K562 (cell line): ENCODE results near the gene LYSMD1. TPM values are rescaled to one million over a fixed set of nuclear protein-coding genes. Genes with fewer than 3 reads are reported as not detected.

ENCODE experiments used
- CCNT2 ChIP-seq: IDR thresholded peaks from 2 replicates; pipeline ENCODE4 v1.6.1; 2011; ENCODE audit warnings: borderline replicate concordance, low read depth, mild to moderate bottlenecking, moderate library complexity, mixed read lengths, low read length; ENCODE audit not compliant: insufficient read length; ENCODE audit errors: extremely low read depth
- CHAMP1 ChIP-seq: fragments of 450-650 bp; IDR thresholded peaks from 2 replicates; pipeline ENCODE4 v1.6.1; 2016; ENCODE audit warnings: mild to moderate bottlenecking
- CHD4 ChIP-seq: fragments of 200-600 bp; sonication (generic); IDR thresholded peaks from 3 replicates; pipeline ENCODE4 v1.6.1; 2012; ENCODE audit warnings: low read depth, mild to moderate bottlenecking, mixed read lengths, low read length, inconsistent platforms; ENCODE audit not compliant: insufficient read depth, insufficient replicate concordance, poor library complexity, severe bottlenecking
- ETS2 ChIP-seq: IDR thresholded peaks from 2 replicates; pipeline ENCODE4 v1.6.1; 2016; ENCODE audit warnings: borderline replicate concordance, missing genetic modification characterization, mild to moderate bottlenecking, moderate library complexity, missing compliant biosample characterization; ENCODE audit not compliant: poor library complexity, severe bottlenecking
- EWSR1 ChIP-seq: fragments of 450-650 bp; IDR thresholded peaks from 2 replicates; pipeline ENCODE4 v1.6.1; 2018; ENCODE audit warnings: borderline replicate concordance, mild to moderate bottlenecking, low read depth, moderate library complexity; ENCODE audit not compliant: partially characterized antibody
- GTF2A2 ChIP-seq: IDR thresholded peaks from 2 replicates; pipeline ENCODE4 v1.6.1; 2016; ENCODE audit warnings: mild to moderate bottlenecking, missing genetic modification characterization, missing compliant biosample characterization
- HDAC2 ChIP-seq: fragments of 450-650 bp; IDR thresholded peaks from 2 replicates; pipeline ENCODE4 v1.6.1; 2016; ENCODE audit warnings: mild to moderate bottlenecking
- HIVEP1 ChIP-seq: fragments of 250-450 bp; sonication (Bioruptor Pico); IDR thresholded peaks from 2 replicates; pipeline ENCODE4 v1.4.0; 2020; ENCODE audit warnings: mild to moderate bottlenecking
- L3MBTL2 ChIP-seq: fragments of 450-650 bp; IDR thresholded peaks from 2 replicates; pipeline ENCODE4 v1.6.1; 2016; ENCODE audit warnings: mild to moderate bottlenecking, moderate library complexity
- MTA2 ChIP-seq: fragments of 450-650 bp; IDR thresholded peaks from 2 replicates; pipeline ENCODE4 v1.6.1; 2016; ENCODE audit warnings: low read depth
- SOX6 ChIP-seq: fragments of 450-650 bp; IDR thresholded peaks from 2 replicates; pipeline ENCODE4 v1.6.1; 2014; ENCODE audit warnings: mild to moderate bottlenecking
- SUPT5H ChIP-seq: fragments of 450-650 bp; IDR thresholded peaks from 2 replicates; pipeline ENCODE4 v1.6.1; 2016
- ZBTB2 ChIP-seq: fragments of 450-650 bp; IDR thresholded peaks from 2 replicates; pipeline ENCODE4 v1.6.1; 2016; ENCODE audit warnings: antibody characterized with exemption
- polyA plus RNA-seq, 8 experiments: library from polyadenylated mRNA; depleted of rRNA in 4 of 8; stranded (reverse) in 5 of 8; unstranded in 3 of 8; fragments of >200 nt; fragmentation: Nextera tagmentation in 2 of 8; fragmentation: Illumina TruSeq in 1 of 8; extraction: Ambion mirVana in 2 of 8; extraction: Trizol in 1 of 8; gene quantifications; 2 replicates each; pipeline versions ENCODE4 v1.2.1 to v1.2.3, GENCODE V29; 2011 to 2014; ENCODE audit warnings: inconsistent platforms in 1 of 8, missing spikeins in 1 of 8
- total RNA-seq, 7 experiments: library from RNA; depleted of rRNA in 6 of 7; stranded (reverse); fragments of >200 nt in 6 of 7; fragmentation: Illumina TruSeq in 2 of 7; extraction: Trizol in 2 of 7; gene quantifications; 2 replicates each; pipeline versions ENCODE4 v1.2.1 to v1.2.3, GENCODE V29; 2011 to 2021; ENCODE audit warnings: low replicate concordance in 1 of 7
- TF ChIP-seq, protein P1 (sequence below): fragments of 450-650 bp; formaldehyde crosslinking; IDR thresholded peaks from 2 replicates; pipeline ENCODE4 v1.4.0; 2022; ENCODE audit warnings: missing genetic modification characterization
- TF ChIP-seq, protein P2 (sequence below): fragments of 150-350 bp; IDR thresholded peaks from 2 replicates; pipeline ENCODE4 v1.6.1; 2014; ENCODE audit warnings: low read depth, mild to moderate bottlenecking, low read length, borderline replicate concordance

LYSMD1 gene
- total and polyA plus RNA-seq, 9 of the 15 experiments (the other 6 are each of a cell fraction or from before 2014, with no cell fraction given), result 2.2 to 9.4 (median 6.0) TPM

DNA sequence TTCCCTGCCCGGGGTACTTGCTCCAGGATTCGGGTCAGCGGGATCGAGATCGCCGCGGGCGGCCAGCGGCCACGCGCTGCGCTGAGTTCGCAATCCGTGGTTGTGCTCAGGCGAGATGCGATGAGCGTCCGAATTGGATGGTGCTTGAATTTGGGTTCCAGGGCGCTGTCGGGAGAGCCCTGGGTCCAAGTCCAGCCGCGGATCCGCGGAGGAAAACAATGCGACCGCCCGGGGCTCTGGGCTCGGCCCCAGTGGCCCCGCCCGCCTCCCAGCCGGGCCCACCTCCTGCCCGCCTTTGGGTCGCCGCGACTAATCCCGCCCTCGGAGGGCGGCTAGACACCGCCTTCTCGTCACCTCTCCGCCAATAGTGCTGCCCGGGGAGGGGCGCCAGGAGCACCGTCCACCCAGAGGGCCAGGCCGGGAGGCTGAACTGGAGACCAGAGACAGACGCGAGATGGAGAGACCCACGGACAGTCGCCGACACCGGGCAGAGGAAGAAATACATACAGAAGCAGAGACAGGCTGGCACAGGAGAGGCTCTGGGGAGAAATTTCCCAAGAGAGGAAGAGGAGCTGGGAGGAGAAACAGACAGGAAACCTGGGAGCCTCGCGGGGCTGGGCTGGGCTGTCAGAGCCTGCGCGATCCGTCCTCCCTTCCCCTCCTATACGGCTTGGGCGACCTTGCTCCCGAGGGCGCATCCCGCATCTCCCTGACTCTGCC is 19.1 kb downstream of the LYSMD1 start, which contains the start of gene SEMA6C (continued):
- no peak for TF ChIP-seq CHAMP1
- TF ChIP-seq ZBTB2, result no peak
- no peak for TF ChIP-seq ETS2
- TF ChIP-seq GTF2A2 (tag), result no peak
- TF ChIP-seq EWSR1, result no peak
- peak; percentile 66; the same call in 1 of the 2 replicates for TF ChIP-seq L3MBTL2
- 0 out of 2 replicates have a peak, but pooled peaks have one; percentile 34 for TF ChIP-seq SOX6
- TF ChIP-seq HIVEP1 (CRISPR knock-in tag), result no peak
- TF ChIP-seq CHD4, result no peak
- TF ChIP-seq SUPT5H, result peak; percentile 60
- TF ChIP-seq CCNT2, result peak; percentile 33
- TF ChIP-seq MTA2, result no peak
- TF ChIP-seq, protein P1, sequence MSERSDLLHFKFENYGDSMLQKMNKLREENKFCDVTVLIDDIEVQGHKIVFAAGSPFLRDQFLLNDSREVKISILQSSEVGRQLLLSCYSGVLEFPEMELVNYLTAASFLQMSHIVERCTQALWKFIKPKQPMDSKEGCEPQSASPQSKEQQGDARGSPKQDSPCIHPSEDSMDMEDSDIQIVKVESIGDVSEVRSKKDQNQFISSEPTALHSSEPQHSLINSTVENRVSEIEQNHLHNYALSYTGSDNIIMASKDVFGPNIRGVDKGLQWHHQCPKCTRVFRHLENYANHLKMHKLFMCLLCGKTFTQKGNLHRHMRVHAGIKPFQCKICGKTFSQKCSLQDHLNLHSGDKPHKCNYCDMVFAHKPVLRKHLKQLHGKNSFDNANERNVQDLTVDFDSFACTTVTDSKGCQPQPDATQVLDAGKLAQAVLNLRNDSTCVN, result no peak
- TF ChIP-seq, protein P2, sequence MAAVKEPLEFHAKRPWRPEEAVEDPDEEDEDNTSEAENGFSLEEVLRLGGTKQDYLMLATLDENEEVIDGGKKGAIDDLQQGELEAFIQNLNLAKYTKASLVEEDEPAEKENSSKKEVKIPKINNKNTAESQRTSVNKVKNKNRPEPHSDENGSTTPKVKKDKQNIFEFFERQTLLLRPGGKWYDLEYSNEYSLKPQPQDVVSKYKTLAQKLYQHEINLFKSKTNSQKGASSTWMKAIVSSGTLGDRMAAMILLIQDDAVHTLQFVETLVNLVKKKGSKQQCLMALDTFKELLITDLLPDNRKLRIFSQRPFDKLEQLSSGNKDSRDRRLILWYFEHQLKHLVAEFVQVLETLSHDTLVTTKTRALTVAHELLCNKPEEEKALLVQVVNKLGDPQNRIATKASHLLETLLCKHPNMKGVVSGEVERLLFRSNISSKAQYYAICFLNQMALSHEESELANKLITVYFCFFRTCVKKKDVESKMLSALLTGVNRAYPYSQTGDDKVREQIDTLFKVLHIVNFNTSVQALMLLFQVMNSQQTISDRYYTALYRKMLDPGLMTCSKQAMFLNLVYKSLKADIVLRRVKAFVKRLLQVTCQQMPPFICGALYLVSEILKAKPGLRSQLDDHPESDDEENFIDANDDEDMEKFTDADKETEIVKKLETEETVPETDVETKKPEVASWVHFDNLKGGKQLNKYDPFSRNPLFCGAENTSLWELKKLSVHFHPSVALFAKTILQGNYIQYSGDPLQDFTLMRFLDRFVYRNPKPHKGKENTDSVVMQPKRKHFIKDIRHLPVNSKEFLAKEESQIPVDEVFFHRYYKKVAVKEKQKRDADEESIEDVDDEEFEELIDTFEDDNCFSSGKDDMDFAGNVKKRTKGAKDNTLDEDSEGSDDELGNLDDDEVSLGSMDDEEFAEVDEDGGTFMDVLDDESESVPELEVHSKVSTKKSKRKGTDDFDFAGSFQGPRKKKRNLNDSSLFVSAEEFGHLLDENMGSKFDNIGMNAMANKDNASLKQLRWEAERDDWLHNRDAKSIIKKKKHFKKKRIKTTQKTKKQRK, result no peak
- peak; percentile 25; the same call in 1 of the 2 replicates for TF ChIP-seq HDAC2
